GM18909 (cell line): ENCODE measurements around the gene SIAH3.

Experiments
- ATAC-seq: cut with Tn5 transposase; IDR thresholded peaks from one replicate; pipeline ENCODE4 v1.9.1; 2021; ENCODE audit warnings: mild to moderate bottlenecking; ENCODE audit not compliant: unreplicated experiment, poor library complexity

The SIAH3 gene

DNA sequence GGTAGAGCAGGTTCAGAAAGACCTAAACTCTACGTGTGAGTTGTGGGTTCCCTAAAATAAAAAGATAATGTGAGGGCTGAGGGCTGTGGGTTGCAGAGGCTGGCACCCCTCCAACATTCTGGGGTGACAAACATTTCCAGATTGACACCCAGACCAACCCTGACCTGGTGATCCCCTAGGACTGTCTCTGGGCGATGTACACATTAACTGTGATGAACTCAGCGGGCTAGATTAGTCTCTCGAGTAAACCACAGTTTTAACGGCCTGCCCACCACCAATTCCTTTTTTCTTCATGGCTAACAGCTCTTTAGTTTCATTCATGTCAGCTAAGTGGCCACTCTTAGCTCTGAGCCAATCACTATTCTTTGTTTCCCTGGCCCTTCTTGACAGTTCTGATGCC is 24.8 kb downstream of the SIAH3 start:
- peak; percentile 88 for ATAC-seq

DNA sequence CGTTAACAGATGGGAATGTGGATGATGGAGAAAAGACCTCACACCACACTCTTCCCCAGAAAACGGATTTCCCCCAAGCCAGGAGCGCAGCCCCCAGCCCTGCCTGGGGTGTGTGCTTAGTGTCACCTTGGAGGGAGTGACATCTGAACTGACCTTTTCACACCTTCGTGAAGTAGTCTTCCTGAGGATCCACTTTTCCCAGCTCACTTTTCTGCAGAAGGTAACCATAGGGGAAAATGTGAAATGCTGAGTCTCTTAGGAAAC is 26.2 kb downstream of the SIAH3 start:
- no peak for ATAC-seq

- no peak for ATAC-seq
Observed at GRCh38 chr13:45823583-45823982, 28.0 kb downstream of the SIAH3 start.

GRCh38 chr13:45821811-45822210 is 29.7 kb downstream of the SIAH3 start:
- no peak for ATAC-seq

- ATAC-seq: no peak
Observed at GRCh38 chr13:45820106-45820838, 31.3 kb downstream of the SIAH3 start.

- ATAC-seq: no peak
Observed at GRCh38 chr13:45817833-45818232, 33.7 kb downstream of the SIAH3 start.

DNA sequence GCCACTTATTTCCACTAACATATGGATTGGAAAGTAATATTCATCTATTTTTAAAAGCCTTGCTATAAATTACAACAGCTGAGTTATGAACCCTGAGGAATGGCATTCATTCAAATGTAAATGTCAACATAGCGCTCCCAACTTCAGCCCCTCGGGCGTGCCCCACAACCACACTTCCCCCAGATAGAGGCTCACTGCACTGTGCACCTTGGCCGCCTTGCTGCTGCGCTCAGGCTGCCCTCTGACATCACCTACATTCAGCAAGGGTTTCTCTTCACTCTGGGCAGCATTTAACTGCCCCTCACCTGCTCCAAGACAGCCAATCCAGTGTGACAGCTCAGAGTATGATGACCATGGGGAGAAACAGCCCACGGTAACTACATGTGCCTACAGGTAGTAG is 35.1 kb downstream of the SIAH3 start:
- ATAC-seq: no peak

DNA sequence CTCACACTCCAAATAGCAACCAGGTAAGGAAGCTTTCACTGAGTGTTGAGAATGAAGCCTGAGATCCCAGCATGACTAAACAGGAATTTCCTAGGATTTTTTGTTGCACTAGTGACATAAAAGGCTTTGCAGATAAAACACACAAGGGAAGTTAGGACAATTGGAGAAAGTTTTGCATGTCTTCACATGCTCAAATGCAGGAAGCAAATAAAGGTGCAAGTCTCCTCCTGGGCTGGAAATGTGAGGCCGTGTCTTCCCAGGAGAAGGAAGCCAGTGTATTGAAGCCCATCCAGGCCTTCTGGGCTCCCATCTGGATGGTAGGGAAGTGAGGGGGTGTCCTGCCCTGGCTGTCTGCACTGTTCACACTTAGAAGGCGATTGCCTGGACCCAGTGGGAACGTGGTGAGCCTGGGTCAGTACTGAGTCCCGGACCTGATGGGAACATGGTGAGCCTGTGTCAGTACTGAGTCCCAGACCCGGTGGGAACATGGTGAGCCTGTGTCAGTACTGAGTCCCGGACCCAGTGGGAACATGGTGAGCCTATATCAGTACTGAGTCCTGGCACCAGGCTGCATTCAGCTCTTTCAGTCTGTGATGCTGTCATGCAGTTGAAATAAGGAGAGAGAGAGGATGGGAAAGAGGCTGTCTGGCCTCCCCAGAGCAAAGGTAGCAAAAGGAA is 38.7 kb downstream of the SIAH3 start:
- no peak for ATAC-seq

DNA sequence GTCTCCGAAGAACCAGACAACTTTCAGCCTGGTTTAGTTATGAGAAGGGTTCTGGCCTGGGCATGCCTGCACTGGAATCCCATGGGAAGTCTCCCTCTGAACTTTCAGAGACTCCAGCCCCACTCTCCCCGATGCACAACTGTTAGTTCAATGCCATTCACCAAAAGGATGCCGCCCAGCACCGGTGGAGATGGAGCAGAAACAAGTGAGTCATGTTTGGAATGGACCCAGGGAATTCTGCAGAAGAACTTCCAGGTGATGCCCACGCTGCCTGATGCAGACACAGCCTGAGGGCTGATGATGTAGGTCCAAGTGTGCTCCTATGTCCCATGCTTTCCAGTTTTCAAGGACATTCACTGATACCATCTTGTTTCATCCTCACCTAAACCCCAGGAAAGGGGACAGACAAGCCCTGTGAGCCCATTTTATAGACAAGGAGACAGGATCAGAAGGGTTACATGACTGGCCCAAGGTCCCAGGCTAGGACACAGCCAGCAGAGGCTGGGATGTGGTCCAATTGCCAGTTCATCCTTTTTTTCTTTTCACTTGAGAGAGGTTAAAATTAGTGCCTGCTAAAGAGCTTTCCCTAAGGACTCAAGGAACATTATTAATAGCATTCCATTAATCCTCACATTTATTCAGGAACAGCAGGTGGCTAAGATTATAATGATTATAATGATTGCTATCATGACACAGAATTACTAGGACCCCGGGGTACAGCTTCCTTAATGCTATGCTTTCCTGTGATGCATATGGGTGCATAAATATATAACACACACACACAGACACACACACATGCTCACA is 39.5 kb downstream of the SIAH3 start:
- ATAC-seq: no peak

GRCh38 chr13:45809801-45810394 is 41.7 kb downstream of the SIAH3 start:
- no peak for ATAC-seq

- ATAC-seq: no peak
Observed at GRCh38 chr13:45808925-45809324, 42.6 kb downstream of the SIAH3 start.

DNA sequence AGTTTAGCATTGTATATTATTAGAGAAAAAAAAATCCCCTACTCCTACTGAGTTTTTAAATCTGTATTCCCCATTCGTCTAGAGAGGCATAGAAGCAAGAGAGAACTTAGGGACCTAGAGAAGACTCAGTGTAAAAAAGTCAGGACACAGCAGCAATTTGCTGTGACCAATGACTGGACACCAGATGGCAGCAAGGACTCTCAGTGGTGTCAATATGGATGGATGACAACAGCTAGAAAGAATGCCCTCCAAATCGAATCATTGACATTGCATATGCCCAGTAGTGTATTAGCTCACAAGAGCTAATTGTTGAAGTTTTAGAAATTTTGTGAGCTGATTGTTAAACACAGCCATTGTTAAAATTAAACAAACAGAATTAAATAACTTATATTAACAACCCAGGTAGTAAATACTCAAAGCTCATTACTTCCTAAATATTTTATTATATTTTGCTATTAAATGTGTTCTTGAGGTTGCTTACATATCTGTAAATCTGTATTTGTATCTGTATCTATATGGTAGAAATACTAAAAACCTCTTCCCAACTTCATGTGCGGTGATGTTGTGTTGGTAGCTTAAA is 43.9 kb downstream of the SIAH3 start:
- ATAC-seq: no peak

GRCh38 chr13:45800485-45800884 is 51.1 kb downstream of the SIAH3 start:
- no peak for ATAC-seq

DNA sequence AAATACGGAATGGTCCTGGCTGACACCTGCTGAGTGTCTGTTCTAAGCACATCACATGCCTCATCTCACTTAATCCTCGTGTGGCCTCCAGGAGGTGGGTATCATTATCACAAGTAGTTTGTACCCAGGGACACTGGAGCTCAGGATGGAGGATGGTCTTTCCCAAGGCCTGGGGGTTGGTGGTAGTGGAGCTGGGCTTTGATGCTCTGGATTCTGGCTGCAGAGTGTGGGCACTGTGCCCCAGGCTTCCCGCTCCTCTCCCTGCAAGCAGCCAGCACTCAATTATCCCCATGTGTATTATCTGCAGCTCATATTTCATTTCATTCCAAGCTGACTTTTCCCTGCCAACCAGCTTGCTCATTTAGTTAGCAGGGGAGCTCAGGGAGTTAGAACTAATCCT is 52.1 kb downstream of the SIAH3 start:
- ATAC-seq: no peak

GRCh38 chr13:45798851-45799250 is 52.7 kb downstream of the SIAH3 start:
- no peak for ATAC-seq

- ATAC-seq: no peak
Observed at GRCh38 chr13:45796426-45797235, 54.9 kb downstream of the SIAH3 start.

GRCh38 chr13:45792827-45793303 is 58.7 kb downstream of the SIAH3 start:
- no peak for ATAC-seq

DNA sequence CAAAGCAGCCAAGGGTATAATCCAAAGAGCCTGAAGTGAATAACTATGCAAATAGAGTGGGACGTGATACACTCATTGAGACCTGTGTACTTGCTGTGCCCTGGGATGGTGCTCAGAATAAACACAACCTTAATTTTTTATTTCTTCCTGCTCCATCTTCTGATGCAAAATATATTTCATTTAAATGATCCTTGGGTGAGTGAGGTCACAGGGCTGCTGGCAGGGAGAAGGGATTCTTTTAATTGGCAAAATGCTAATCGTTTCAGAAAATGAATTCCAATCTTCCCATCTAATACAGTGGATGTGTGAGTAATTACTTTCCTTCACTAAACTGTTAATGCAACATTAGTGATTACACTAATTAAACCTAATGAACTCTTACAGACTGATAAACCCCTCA is 63.5 kb downstream of the SIAH3 start:
- no peak for ATAC-seq

DNA sequence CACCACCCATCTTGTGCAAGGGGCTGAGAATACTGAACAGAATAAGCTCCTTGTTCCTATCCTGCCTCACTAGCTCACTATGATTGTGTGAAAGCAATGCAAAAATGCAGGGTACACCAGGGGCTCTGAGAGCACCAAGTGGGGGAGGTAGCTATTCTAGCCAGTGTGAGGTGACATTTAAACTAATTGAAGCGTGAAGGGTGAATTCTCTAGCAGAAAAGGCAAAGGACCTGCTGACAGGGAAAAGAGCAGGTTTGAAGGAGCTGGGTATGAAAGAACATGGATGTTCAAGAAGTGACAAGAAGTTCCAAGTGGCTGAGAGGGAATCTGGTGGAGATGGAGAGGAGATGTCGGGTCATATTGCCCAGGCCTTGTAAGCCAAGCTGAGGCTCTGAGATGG is 64.2 kb downstream of the SIAH3 start:
- ATAC-seq: no peak
